CD4-positive, alpha-beta T cell treated with Interleukin-2 at 100 ng/mL for 4 hours (primary cell): Measurements from ENCODE around the gene NRG2.

ENCODE experiments used
- DNase-seq: peaks from one replicate; pipeline ENCODE4 v3.0.0-alpha.2; 2020; ENCODE audit warnings: low spot score

NRG2 gene

DNA sequence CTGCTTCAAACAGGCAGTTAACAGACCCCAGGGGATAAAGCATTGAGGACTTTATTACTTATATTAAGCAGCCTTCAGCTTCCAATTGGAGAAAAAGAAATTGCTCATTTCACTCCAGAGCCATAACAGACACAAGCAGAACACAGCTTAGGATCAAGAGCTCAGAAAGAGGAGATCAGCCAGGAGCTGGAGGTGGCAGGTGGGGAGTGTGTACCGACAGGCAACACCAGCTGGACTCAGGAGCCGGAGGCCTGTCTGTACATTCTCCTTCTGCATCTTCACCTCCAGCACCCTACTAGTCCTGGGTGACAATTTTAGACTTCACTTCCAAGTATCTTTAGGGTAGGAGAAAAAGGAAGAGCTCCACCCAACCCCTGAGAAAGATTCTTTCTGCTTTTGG lies 35.8 kb downstream of the NRG2 start:
- no peak for DNase-seq

DNA sequence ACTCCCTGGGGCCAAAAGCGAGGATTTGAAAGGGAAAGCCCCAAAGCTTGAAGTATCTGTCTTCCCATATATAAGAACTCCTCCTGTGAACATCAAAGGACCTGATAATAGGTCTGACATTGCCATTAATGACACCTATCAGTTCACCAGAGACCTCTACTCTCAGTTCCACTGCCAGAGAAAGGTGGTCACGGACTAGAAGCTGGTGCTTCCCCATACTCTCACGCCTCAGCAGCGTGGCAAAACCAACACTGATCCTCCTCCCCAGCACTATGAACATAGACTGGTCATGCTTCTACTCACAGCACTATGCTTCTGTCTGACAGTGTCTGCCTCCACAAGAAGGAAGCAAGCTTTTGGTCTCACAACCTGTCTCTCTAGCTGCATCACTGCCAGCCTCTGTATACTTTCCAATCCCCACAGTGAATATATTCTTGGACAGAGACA lies 37.9 kb downstream of the NRG2 start:
- no peak for DNase-seq

DNA sequence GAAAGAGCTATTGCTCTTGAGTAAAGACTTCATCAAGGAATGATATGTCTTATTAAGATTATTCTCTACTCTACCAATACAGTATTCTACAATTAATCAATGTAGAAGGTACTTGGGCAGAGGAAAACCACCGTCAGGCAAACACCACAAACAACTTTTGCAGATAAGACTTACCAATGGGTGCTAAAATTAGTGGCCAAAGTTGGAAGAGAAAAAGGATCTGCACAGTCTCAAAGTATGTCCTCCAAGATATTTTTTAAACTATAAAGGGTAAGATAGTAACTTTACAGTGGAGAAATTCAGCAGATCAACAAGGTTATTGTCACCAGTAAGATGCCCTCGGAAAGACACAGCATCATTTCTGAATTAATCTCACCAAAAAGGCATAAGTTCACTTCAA lies 38.9 kb downstream of the NRG2 start:
- no peak for DNase-seq

DNA sequence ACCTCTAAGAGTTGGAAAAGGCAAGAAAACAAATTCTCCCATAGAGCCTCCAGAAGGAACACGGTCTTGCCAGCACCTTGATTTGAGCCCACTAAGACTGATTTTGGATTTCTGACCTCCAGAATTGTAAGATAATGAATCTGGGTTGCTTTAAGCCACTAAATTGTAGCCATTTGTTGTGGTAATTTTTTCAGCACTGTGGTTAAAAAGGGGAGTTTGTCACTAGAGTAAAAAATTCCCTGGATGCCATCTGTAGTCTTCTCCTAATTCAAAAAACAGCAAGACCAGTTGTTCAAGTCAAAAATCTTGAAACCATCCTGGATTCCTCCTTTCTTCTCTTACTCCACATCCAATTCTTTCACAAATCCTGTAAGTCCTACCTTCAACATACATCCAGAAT lies 39.6 kb downstream of the NRG2 start:
- DNase-seq = no peak

DNA sequence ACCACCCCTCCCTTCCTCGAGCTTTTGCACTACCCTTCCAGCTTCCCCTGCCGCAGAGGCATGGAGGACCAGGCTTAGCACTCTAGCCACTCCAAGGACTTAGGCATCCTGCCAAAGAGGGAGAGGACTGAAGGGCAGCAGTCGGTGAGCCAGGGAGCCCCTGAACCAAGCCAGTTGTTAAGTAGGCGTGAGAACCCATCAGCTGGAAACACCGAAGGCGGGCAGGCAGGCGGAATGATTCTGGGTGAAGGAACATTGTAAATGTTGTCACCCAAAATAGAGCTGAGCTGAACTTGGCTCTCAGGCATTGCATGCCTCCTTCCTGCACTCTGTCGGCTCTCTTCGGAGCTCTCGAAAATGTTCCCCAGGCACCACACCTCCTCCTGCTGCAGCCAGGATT lies 42.8 kb downstream of the NRG2 start:
- no peak for DNase-seq

DNA sequence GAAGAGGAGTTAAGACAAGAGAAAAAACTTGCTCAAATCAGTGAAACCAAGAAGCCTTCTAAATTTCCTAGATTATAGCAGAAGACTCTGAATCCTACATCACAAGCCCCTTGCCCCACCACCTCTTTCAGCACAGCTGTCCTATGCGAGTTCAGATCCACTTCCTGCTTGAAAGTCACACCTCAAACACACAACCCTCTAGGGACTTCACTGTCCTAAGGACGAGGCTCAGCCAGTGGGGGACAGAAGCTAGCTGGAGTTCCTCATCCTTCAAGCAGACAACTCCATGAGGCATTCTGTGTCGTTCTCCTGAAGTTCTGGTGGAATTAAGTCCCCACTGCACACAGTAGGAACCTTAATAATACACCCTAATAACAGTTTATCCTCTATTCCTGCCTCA lies 44.3 kb downstream of the NRG2 start:
- DNase-seq = no peak

DNA sequence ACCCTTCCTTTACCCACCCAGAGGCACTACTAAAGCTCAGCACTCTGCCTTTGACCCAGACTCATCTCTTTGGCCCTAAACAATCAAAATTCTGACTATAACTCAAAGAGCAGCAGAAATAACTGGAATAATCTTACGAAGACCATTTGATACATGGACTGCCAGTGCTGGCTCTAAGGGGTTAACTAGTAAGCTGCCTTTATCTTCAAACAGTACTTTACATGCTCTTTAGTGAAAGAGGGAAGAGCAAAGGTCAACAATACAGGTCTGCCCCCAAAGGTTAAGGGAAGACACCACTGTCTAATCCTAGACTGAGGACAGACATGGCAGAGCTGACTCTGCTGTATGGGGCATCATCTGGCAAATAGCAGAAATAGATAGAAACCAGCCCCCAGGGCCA lies 45.8 kb downstream of the NRG2 start:
- DNase-seq = no peak

DNA sequence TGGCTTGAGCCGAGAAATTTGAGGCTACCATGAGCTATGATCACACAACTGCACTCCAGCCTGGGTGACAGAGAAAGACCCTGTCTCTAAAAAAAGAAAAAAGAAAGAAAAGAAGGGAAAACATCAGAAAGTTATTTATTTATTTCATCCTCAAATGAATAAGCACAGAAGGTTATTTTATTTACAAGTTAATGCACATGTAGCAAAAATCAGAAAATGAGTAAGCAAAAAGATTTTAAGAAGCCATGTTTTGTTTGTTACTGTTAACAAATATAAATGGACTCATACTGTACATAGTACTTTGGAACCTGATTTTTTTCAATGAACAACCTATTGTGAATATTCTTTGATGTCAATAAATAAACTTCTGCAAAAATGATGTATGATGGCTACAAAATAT lies 47.2 kb downstream of the NRG2 start:
- DNase-seq = no peak

DNA sequence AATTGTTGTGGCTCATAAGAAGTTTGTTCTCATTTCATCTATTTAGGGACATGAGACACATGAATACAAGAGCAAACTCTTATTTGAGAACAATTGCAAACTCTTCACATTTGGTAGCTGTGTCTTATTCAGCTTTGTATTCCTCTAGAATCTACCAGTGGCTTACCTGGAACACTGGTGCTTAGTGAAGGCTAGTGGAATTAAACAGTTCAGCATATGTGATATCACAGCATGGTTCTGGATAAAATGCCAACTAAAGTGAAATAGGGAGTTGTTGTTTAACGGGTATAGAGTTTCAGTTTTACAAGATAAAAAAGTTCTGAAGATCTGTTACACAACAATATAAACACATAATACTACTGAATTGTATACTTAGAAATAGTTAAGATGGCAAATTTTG lies 48.9 kb downstream of the NRG2 start:
- DNase-seq = no peak

DNA sequence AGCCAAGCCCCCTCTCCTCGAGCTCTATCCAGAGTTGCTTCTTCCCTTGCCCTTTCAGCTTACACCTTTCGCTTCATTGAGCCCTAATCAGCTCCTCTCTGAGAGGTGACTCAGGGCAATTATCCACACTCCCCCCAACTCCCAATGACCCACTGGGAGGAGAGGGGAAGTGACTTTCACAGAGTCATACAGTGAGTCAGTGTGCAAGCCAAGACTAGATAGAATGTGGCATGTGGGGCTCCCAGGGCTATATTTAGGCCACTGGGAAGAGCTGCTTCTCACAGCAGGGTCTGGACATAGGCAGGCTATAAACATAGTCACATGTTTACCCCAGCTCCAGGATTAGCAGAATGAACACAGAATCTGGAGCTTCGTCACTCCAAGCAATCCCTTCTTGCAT lies 57.4 kb downstream of the NRG2 start:
- DNase-seq = no peak

DNA sequence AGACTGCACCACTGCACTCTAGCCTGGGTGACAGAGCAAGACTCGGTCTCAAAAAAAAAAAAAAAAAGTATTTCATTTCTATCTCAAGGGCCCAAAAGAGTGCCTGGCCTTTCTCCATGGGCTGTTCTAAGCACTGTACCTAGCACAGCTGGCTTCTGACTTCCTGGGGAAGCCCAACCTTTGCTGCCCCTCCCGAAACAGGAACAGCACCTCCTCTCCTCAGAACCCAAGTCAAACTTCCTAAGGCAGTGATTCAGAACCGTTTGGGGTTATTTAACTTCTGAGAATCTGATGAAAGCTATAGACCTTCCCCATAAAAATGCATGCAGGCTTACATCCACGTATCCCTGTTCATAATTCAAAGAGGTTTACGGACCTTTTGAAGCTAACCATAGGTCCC lies 57.8 kb downstream of the NRG2 start:
- no peak for DNase-seq

DNA sequence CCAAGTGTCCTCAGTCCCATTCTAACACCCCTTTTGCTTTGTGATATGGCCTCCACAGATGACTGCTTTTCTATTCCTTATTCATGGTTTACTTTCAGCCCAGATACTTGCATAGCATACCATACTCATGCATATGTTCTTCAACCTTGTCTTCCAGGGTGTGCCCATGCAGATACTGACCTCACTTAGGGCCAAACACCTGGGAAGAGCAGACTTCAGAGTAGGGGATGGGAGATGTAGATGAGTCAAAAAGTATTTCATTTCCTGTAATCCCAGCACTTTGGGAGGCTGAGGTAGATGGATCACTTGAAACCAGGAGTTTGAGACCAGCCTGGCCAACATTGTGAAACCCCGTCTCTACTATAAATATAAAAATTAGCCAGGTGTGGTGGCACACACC lies 58.3 kb downstream of the NRG2 start:
- DNase-seq = no peak

DNA sequence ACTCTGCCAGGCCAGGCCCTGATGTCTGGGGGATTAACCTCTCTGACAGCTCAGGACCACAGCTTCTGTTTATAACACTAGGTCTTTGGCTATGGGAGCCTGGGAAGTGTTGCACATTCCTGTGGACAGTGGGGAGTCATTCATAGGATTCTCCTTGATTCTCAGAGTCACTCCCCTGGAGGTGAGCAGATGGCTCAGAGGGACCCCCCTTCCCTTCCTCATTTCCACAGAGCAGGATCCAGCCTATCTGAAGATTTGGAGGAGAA lies 60.2 kb downstream of the NRG2 start:
- no peak for DNase-seq

DNA sequence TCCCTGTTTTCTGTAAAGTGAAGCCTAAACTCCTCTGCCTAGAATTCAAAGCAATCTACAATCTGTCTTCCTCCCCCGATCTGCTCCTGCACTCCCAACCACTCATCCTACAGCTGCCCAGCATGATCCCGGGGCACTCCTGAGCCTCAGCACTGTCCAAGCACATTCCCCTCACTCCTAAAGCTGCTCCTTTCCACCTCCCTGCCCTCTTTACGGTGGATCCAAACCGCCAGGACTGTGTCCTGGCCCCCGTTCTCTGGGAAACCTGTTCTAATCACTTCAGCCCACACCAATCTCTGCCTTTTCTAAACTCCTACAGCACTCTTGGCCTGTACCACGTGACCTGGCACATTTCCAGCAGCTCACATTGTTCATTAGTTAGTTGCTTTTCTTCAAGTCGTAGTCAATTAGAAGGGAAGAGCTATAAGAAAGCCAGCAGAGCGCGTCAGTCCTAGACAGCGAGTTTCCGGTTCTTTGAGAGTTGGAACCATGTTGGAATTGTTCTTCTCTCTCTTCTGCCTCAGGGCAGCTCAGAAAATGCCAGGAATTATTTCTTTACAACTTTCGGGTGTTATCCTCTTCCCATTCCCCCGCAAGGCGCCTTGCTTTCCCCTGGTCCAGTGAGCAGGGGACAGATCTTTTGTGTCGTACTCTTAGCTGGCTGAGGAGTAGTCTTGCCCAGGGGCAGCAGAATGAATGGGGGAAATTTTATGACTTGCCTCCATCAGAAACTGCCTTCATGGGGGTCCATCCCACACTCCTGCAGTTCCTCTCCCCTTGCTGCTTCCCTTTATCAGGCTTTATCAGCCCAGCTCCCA lies 60.7 kb downstream of the NRG2 start:
- no peak for DNase-seq

DNA sequence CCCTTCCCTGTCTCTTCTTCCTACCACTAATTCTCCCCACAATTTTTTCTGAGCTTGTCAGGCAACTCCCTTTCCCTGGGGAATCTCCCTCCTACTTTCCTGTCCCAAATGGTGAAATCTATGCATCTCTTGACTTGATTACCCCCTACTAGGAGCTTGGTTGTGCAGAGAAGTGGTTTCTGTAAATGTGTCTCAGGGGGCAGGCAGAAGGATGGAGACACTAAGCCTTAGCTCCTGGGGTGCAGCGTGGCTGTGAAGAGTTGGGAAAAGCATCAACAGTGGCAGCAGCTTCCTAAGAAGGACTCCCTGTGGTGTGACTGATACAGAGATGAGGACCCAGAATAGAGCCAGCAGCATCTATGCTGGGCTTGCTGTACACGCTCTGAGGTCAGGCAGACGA lies 62.3 kb downstream of the NRG2 start:
- DNase-seq = no peak

DNA sequence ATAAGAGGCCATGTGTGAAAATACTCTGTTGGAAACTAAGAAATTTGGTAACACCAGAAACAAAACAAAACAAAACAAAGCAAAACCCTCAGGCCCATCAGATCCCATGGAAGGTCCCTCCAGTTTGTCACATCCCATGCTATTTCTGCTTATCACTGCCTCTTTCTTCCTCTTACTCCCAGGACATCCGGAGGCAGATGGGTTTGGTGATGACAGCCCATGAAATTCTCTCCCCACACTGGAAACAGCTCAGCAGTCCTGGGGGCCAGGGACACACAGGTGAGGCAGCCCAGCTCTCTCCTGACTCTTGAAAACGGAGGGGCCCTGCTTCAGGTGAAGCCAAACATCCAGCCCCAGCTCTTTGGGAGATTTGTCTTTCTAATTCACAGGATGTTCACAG lies 63.2 kb downstream of the NRG2 start:
- no peak for DNase-seq

DNA sequence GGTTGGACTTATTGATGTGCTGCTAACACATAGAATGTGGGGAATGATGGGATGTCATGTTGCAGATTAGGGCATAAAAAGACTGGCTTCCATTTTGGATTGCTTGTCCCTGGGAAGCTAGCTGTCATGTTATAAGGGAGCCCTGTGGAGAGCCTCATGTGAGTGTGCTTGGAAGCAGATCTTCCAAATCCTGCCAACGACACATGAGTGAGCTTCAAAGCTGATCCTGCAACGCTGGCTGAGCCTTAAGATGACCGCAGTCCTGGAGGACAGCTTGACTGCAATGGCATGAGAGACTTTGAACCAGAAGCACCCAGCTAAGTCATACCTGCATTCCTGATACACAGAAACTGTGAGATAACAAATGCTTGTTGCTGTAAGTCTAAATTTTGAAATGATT lies 63.6 kb downstream of the NRG2 start:
- no peak for DNase-seq

DNA sequence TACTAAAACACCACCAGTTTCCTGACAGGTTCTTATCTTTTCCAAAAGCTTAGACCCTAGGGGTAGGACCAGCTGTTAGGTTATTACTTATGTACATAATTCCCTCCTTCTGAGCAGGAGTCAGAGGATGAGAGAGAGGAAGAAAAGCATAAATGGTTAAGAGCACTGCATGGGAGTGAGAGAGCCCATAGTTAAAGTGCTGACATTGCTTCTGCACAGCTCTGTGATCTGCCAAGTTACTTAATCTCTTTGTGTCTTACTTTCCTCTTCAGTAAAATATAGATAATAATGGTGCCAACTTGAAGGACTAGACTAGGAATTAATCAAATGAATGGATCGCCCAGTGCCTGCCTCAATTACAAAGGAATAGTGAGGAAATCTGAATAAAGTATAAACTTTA lies 66.4 kb downstream of the NRG2 start:
- DNase-seq = no peak

DNA sequence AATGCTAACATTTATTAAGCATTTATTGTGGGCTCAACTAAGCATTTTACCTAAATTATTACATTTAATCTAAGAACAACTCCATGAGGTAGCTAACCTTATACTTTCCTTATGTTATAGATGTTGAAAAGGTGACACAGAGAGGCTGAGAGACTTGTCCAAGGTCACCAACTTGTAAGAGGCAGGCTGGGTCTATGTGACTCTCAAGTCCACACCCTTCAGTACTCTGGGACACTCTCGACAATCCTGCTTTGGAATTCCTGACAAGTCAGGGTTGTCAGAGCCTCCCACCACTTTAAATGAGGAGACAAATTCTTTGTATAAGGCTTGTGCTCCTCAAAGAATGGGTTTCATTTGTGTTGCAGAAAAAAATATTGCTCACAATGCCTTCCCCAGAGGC lies 67.2 kb downstream of the NRG2 start:
- DNase-seq = no peak

DNA sequence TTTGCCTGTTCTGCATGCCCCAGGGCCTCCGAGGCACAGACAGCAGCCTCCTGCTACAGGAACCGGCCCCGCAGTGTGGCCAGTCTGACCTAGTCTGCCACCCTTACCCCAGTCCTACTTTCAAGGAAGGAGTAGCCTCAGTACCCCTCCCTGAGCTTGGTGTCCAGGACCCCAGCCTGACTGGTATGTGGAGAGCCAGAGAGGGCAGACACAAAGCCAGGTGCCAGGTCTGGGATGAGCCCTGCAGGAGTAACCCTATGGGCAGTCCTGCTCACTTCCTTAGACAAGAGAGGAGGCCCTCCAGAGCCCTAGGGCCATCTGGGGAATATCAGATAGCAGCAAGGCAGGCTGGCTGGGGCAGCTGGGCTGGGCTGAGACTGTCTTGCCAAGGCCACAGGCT lies 67.8 kb downstream of the NRG2 start:
- no peak for DNase-seq

DNA sequence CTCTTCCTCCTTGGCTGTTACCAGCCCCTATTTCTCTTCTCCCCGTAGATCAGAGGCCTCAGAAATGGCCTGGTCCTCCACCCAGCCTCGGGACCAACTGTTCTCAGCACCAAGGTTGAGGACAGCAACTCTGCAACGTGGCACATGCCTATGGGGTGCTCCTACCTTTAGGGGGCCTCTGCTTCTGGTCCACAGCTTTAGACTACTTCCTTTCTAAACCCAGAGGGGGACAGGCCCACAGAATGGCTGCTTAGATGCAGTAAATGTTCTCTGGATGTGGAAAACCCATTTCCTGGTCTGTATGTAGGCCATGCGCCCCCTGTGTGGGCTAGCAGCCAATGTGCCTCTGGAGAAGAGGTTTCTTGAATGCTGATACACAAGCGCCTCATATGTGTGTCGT lies 68.4 kb downstream of the NRG2 start:
- no peak for DNase-seq

DNA sequence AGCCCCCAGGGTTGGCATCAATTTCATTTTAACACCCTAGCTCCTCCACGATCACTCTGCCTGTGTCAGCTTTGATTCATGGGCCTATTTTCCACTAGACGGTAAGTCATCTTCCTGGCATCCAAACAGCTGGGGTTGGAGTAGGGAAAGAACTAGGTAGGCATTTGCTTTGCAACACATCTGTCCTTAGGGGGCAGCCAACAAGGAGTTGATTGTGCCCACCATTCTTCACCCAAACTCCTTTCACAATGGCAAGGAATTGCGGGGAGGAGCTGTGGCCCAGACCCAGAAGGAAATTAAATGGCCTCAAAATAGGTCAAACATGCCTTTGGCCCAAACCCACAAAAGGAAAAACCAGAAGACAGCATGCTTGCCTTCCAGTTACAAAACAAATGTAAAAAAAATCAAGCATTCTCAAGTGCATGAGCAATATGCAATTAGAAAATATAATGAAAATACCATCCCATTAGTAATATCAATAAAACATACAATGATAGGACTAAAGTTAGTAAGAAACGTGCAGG lies 71.8 kb downstream of the NRG2 start:
- DNase-seq = no peak

DNA sequence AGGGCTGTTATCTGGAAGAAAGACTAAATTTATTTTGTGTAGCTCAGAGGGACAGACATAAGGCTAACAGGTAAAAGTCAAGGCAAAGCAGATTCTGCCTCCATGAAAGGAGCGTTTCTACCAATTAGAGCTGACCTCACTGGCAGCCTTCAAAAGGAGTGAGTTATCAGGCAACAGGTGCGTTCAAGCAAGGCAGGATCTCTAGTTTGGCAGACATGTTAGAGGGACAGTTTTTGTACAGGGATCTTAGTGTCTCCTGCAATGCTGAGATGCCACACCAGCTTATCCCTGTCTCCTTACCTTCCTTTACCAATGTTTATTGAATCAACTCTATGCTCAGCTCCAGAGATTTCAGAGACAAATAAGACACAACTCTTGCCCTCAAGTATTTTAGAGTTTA lies 73.8 kb downstream of the NRG2 start:
- DNase-seq = no peak

DNA sequence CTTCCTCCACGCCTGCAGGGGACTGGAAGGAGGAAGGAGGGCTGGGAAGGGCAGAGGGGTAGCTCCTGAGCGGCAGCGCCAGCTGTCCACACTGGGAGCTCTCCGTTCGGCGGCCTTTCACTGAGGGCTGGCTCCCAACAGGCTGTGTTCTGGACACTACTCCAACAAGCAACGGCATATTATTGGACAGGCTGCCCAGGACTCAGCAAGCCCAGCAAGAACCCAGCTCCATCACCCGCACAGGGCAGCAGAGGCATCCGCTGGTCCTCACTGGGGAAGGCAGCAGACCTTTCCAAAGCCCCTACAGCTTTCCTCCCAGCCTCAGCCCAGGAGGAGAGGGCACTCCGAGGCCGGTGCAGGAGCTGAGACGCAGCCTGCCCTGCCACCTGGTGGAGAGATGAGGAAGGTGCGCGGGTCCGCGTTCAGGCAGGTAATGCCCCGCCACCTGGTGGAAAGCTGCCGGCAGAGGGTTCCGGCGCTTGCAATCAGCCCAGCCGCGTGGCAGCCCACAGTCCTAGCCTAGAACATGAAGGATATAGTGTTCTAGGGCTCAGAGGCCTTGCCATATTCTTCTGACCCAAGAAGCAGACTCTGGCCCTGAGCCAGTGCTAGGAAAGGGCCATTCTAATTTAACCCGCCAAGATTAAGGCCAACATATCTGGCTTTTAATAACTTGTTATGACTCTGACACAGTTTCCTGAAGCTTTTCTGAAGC lies 74.4 kb downstream of the NRG2 start:
- DNase-seq = peak; percentile 84
